ENCODE measurements around the gene DNAAF1. TPM values are rescaled to one million over a fixed set of nuclear protein-coding genes. Genes with fewer than 3 reads are reported as not detected.
A peak's percentile ranks its signal among the peaks of the same experiment; 100 is the strongest.

The DNAAF1 gene
- total and polyA plus RNA-seq, 2 of the 8 experiments (the other 6 are each of a cell fraction or from before 2014, with no cell fraction given), result 0.09 to 0.15 TPM

DNA sequence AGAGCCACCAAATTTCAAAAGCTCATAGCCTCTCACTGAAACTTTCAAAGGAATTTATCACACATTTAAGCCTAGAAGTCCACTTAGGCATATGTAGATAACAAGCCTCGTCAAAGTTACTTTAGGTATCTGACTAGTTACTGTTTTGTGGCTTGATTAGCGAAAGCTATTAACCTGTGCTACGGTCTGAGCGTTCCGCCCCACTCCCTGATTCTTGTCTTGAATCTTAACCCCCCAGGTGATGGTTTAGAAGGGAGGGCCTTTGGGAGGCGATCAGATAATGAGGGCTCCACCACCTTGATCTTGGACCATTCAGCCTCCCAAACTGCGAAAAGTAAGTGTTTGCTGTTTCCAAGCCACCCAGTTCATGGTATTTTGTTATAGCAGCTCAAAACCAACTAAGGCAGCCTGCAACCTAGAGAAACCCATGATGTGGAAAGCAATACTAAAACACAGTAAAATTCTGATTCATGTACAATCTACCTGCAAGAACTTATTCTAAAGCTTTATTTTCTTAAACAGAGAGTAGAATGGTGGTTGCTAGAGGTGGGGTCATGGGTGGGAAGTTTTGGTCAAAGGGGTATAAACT lies 7.2 kb upstream of the DNAAF1 start:
- no peaks in the 10 kb centered on the region for H3K9me3 ChIP-seq (ENCODE audit: insufficient read depth in 2 of 2, low read depth in 1 of 2, low read length in 1 of 2)
- H3K27ac ChIP-seq (ENCODE audit: low read depth, low read length), result no peak overlapping the region
- 89% methylated on average over 7 of the region's 7 CpGs; no CpG with 5 or more reads in 1 of the 2 experiments for WGBS, 2 experiments (ENCODE audit: extremely low coverage in 1 of 2, insufficient coverage in 1 of 2, insufficient read length in 1 of 2, insufficient replicate concordance in 2 of 2, low coverage in 1 of 2, low lambda C conversion rate in 2 of 2, missing lambda C conversion rate in 1 of 2)
- peak overlapping the region in 1 of 4 experiments; percentile 37; a peak in 1 of 7 replicates for H3K9ac ChIP-seq (replicated peaks in 1 of 4; ENCODE audit: extremely low read depth in 1 of 4, low read depth in 3 of 4, low read length in 3 of 4)
- H2BK20ac ChIP-seq (ENCODE audit: low read length), result no peak overlapping the region
- H2BK12ac ChIP-seq (ENCODE audit: low read depth, low read length), result no peak overlapping the region
- peaks cover 15% of the 10 kb centered on the region for H3K79me1 ChIP-seq (ENCODE audit: low read depth, low read length)
- H4K5ac ChIP-seq (ENCODE audit: insufficient read length, low read depth, low read length), result no peak overlapping the region
- no peak overlapping the region for H3K18ac ChIP-seq (ENCODE audit: extremely low read depth, low read length)
- no peak for TF ChIP-seq SAP30 (IDR thresholded peaks at IDR 0.05; ENCODE audit: insufficient read depth, insufficient replicate concordance, low read length)
- no peak for TF ChIP-seq GABPA (IDR thresholded peaks at IDR 0.05; ENCODE audit: borderline replicate concordance, insufficient read depth, low read length)
- no peak for TF ChIP-seq SIRT6 (IDR thresholded peaks at IDR 0.05; ENCODE audit: low read length)
- TF ChIP-seq RAD21 (IDR thresholded peaks at IDR 0.05 in 1 of 2, conservative IDR thresholded peaks at IDR 0.05 in 1 of 2; ENCODE audit: low read depth in 2 of 2, low read length in 2 of 2), result no peak
- TF ChIP-seq GTF2F1 (IDR thresholded peaks at IDR 0.05; ENCODE audit: borderline replicate concordance, low read depth, low read length), result no peak
- TF ChIP-seq SP2 (IDR thresholded peaks at IDR 0.05; ENCODE audit: low read length), result no peak
- no peak for TF ChIP-seq EGR1 (IDR thresholded peaks at IDR 0.05; ENCODE audit: borderline replicate concordance, low read depth, low read length)
- no peak for TF ChIP-seq CHD2 (IDR thresholded peaks at IDR 0.05; ENCODE audit: low read length)
- H4K91ac ChIP-seq (replicated peaks; ENCODE audit: insufficient read length, low read length), result no peak overlapping the region
- H3K4me3 ChIP-seq (ENCODE audit: extremely low read depth in 1 of 4, insufficient read depth in 2 of 4, low read depth in 3 of 4, low read length in 4 of 4), result no peak overlapping the region
- no peak overlapping the region for H2AK5ac ChIP-seq (ENCODE audit: low read depth, low read length)
- H3K27me3 ChIP-seq (replicated peaks in 1 of 4; ENCODE audit: control insufficient read depth in 3 of 4, extremely low read depth in 1 of 4, insufficient read depth in 3 of 4, low read length in 3 of 4), result no peaks in the 10 kb centered on the region
- H2BK120ac ChIP-seq (replicated peaks; ENCODE audit: low read depth, low read length), result no peak overlapping the region
- H2BK15ac ChIP-seq (ENCODE audit: low read length), result no peak overlapping the region
- H4K8ac ChIP-seq (ENCODE audit: extremely low read depth, insufficient read depth, low read length), result no peak overlapping the region
- no peak overlapping the region for H2AFZ ChIP-seq (ENCODE audit: low read length)
- peaks cover 3 to 14% of the 10 kb centered on the region in 2 experiments for H4K20me1 ChIP-seq (replicated peaks in 1 of 2; ENCODE audit: control insufficient read depth in 1 of 2, insufficient read depth in 2 of 2, low read length in 2 of 2)
- H3K4me1 ChIP-seq (replicated peaks in 1 of 4; ENCODE audit: control insufficient read depth in 3 of 4, insufficient read depth in 4 of 4, low read length in 3 of 4), result peaks cover 11 to 21% (median 18%) of the 10 kb centered on the region in 4 experiments
- no peak overlapping the region for H3K56ac ChIP-seq (replicated peaks; ENCODE audit: insufficient read length, low read depth, low read length)
- H3K4me2 ChIP-seq (ENCODE audit: insufficient read depth in 1 of 2, low read depth in 2 of 2, low read length in 2 of 2), result no peak overlapping the region; a peak in 1 of 4 replicates
- POLR2A ChIA-PET (ENCODE audit: partially characterized antibody), result interaction anchor here (1.4 kb wide), 1 partner anchor 21 kb away, joined by 4 read pairs; the partner anchor contains the start of gene MBTPS1
- H3K4ac ChIP-seq (replicated peaks; ENCODE audit: insufficient read length, low read depth, low read length), result no peak overlapping the region
- no peaks in the 10 kb centered on the region for H3K36me3 ChIP-seq (ENCODE audit: control insufficient read depth in 2 of 4, insufficient read depth in 4 of 4, low read length in 3 of 4)
- H3K79me2 ChIP-seq (ENCODE audit: control insufficient read depth in 1 of 2, insufficient read depth in 2 of 2, low read length in 2 of 2), result peaks cover under 1 to 89% of the 10 kb centered on the region in 2 experiments; a peak in 3 of 4 replicates
- CTCF ChIA-PET (ENCODE audit: partially characterized antibody), result interaction anchor here (0.6 to 3.8 kb wide), 11 partner anchors 16 to 359 kb away, joined by 3 to 18 read pairs (median 4); partner anchors contain the start of genes MBTPS1 and TAF1C
- peak overlapping the region; percentile 44; the same call in 1 of the 2 replicates for H2BK5ac ChIP-seq (ENCODE audit: low read depth, low read length)
- H3K23me2 ChIP-seq (ENCODE audit: low read depth, low read length), result no peaks in the 10 kb centered on the region
- no peak overlapping the region for H3K23ac ChIP-seq (ENCODE audit: insufficient read length)
- FAIRE-seq, result no peak
- no peak for DNase-seq (ENCODE audit: low read depth in 1 of 2, low spot score in 2 of 2)
- no peak overlapping the region for H3K14ac ChIP-seq (ENCODE audit: insufficient read length)

Data from H1 (cell line).